Fibroblast of mammary gland (primary cell): Measurements from ENCODE around the gene ZNF319.

Source experiments
- DNase-seq: peaks from one replicate; pipeline ENCODE4 v3.0.0-alpha.2; 2010; ENCODE audit warnings: low read depth
- H3K4me3 ChIP-seq: 2 replicates; pipeline ENCODE4 v1.5.1; 2011; ENCODE audit warnings: low read depth, mild to moderate bottlenecking, low read length, moderate library complexity; ENCODE audit not compliant: control insufficient read depth
- TF ChIP-seq, protein P1 (sequence below): conservative IDR thresholded peaks from 2 replicates; pipeline ENCODE4 v1.5.1; 2011; ENCODE audit warnings: low read depth, low read length, inconsistent platforms; ENCODE audit not compliant: control insufficient read depth, insufficient read depth

Gene ZNF319

DNA sequence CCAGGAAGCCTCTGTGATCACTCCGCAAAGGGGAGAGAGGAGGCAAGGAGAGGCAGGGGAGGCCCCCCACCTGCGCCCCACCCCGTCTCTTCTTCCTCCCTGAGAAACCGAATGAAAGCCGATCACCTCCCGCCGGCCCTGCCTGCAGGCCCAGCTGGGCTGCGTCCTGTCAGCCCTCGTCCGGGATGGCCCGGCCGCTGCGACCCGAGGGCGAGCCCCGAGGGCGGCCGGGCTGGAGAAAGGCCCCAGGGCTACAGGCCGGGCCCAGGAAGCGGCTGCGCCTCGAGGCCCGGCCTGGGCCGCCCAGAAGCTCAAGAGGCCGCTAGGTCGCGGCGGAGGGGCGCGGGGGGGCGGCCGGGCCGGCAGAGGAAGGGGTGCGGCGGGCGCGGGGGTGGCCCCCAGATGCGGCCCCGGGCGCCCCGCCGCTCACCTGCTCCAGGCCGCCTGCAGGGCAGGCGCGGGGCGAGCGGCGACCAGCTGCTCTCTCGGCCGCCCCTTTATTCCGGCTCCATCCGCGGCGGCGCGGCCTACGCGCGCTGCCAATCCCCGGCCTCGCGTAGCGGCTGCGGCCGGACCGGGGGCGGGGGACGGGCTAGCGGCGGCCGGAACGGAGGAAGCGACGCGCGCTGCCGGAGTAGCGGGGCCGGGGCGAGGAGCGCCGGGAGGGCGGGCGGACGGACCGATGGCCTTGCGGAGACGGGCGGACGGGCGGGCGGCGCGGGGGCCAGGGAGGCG lies at the start of gene ZNF319:
TSS of gene ZNF319 (minus strand) at position 702 of the 735 bp plus-strand sequence. CDS start 2,407 bp downstream, outside the sequence.
- H3K4me3 ChIP-seq, result peak within 1 kb of the TSS; percentile 79
- TF ChIP-seq, protein P1, sequence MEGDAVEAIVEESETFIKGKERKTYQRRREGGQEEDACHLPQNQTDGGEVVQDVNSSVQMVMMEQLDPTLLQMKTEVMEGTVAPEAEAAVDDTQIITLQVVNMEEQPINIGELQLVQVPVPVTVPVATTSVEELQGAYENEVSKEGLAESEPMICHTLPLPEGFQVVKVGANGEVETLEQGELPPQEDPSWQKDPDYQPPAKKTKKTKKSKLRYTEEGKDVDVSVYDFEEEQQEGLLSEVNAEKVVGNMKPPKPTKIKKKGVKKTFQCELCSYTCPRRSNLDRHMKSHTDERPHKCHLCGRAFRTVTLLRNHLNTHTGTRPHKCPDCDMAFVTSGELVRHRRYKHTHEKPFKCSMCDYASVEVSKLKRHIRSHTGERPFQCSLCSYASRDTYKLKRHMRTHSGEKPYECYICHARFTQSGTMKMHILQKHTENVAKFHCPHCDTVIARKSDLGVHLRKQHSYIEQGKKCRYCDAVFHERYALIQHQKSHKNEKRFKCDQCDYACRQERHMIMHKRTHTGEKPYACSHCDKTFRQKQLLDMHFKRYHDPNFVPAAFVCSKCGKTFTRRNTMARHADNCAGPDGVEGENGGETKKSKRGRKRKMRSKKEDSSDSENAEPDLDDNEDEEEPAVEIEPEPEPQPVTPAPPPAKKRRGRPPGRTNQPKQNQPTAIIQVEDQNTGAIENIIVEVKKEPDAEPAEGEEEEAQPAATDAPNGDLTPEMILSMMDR, result no peak
- no peak for DNase-seq

- no peak overlapping the region for H3K4me3 ChIP-seq
- TF ChIP-seq, protein P1, result no peak
- DNase-seq, result no peak
Observed at GRCh38 chr16:58049232-58050185, 49.0 kb upstream of the ZNF319 start.

- H3K4me3 ChIP-seq, result no peak overlapping the region
- TF ChIP-seq, protein P1, result no peak
- DNase-seq, result no peak
Observed at GRCh38 chr16:58048494-58049231, 48.2 kb upstream of the ZNF319 start.

DNA sequence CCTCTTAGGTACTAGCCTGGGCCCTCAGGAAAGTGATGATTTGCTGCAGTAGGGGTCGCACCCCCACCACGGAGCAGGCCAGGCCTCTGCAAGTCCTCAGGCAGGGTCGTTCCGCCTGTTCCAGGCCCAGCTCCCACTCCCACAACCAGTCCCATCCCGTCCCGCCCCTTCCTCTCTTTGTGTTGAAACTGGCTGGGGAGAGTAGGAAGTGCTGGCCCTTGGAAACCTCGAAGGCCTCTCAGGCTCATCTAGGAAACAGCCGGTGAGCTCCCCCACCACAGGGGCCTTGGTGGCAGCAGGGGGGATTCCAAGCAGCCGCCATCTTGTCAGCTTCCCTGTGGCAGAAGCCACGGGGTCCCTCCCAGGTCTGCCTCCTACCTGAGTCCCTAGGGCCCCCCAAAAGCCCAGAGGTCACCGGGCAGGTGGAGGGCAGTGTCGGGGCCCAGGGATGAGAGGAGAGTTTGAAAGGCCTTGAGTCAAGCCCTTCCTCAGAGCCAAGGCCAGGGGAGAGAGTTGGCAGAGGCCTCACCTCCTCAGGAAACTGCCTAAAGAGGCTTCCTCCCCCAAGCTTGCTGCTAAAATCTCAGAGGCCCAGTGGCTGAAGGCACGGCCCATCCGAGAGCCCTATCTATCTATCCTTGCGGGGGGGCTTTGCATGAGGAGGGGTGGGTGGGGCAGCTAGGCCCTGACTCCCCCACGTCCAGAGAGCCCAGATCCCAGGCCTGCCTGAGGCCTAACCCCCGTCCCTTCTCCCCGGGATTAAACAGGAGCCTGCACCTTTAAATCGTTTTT lies 47.3 kb upstream of the ZNF319 start:
- TF ChIP-seq, protein P1, result no peak
- DNase-seq, result no peak
- no peak overlapping the region for H3K4me3 ChIP-seq

DNA sequence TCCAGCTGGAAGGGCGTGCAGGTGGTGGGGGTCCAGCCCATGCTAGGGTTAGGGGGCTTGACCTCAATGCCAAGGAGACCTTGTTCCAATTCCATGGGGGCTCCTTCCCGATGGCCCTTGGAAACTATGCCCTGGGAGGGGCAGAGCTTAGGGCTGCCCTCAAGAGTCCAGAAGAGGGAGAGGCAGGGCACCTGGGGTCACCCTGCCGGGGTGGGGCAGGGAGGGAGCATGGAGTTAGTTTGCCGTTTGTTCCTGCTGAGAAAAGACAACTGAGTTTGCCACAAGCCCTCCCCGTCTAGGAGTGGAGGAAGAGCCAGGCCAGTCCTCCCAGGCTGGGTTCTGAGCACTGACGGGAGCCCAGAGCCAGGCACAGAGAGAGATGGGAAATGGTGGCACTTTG lies 46.5 kb upstream of the ZNF319 start:
- DNase-seq, result no peak
- TF ChIP-seq, protein P1, result no peak
- no peak overlapping the region for H3K4me3 ChIP-seq
